A549 treated with DMSO at 1 μM for 4 hours (cell line): ENCODE data around the gene TAF3. TPM values are rescaled to one million over a fixed set of nuclear protein-coding genes. Genes with fewer than 3 reads are reported as not detected.

Experiments used
- total RNA-seq: library from RNA; stranded (reverse); fragments of 200-300 nt; extraction: Qiagen RNA extraction; gene quantifications from 5 replicates; pipeline ENCODE4 v1.2.3, GENCODE V29; 2022; ENCODE audit warnings: low read depth

The TAF3 gene, protein sequence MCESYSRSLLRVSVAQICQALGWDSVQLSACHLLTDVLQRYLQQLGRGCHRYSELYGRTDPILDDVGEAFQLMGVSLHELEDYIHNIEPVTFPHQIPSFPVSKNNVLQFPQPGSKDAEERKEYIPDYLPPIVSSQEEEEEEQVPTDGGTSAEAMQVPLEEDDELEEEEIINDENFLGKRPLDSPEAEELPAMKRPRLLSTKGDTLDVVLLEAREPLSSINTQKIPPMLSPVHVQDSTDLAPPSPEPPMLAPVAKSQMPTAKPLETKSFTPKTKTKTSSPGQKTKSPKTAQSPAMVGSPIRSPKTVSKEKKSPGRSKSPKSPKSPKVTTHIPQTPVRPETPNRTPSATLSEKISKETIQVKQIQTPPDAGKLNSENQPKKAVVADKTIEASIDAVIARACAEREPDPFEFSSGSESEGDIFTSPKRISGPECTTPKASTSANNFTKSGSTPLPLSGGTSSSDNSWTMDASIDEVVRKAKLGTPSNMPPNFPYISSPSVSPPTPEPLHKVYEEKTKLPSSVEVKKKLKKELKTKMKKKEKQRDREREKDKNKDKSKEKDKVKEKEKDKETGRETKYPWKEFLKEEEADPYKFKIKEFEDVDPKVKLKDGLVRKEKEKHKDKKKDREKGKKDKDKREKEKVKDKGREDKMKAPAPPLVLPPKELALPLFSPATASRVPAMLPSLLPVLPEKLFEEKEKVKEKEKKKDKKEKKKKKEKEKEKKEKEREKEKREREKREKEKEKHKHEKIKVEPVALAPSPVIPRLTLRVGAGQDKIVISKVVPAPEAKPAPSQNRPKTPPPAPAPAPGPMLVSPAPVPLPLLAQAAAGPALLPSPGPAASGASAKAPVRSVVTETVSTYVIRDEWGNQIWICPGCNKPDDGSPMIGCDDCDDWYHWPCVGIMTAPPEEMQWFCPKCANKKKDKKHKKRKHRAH
- 7.2 to 9.1 TPM (median 8.9 TPM) in 5 replicates for total RNA-seq

DNA sequence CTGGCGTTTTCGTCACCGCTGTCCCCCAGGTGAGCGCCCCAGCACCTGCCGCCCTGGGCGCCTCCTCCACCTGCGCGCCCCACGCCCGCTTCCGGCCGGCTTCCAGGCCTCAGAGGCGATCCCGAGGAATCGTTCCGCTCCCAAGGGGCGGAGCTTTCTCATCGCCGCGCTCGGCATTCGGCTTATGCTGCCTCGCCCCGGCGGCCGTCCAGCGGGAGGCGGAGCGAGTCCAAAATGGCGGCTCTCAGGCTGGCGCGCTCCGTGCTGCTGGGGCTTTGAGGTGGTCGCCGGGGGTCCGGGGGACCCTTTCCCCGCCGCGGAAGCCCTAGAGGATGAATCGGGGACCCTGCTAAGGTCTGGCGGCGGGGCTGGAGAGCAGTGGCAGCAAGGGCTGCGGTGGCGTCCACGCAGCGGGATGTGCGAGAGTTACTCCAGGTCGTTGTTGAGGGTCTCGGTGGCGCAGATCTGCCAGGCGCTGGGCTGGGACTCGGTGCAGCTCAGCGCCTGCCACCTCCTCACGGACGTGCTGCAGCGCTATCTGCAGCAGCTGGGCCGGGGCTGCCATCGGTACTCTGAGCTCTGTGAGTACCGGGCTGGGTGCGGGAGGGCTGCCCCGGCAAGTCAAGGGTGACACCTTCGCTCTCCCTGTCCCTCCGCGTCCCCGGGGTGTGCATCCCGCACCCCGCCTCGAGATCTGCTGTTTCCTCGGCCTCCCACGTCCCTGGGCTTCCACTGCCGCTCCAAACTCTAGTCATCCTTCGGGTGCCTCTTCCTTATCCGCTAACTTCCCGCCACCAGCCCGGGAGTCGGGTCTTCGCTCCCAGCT, at the start of gene TAF3:
Gene TAF3, plus strand, starts transcription at position 211 of the 826 bp plus-strand sequence. Its CDS starts 205 bp downstream, at position 416.

DNA sequence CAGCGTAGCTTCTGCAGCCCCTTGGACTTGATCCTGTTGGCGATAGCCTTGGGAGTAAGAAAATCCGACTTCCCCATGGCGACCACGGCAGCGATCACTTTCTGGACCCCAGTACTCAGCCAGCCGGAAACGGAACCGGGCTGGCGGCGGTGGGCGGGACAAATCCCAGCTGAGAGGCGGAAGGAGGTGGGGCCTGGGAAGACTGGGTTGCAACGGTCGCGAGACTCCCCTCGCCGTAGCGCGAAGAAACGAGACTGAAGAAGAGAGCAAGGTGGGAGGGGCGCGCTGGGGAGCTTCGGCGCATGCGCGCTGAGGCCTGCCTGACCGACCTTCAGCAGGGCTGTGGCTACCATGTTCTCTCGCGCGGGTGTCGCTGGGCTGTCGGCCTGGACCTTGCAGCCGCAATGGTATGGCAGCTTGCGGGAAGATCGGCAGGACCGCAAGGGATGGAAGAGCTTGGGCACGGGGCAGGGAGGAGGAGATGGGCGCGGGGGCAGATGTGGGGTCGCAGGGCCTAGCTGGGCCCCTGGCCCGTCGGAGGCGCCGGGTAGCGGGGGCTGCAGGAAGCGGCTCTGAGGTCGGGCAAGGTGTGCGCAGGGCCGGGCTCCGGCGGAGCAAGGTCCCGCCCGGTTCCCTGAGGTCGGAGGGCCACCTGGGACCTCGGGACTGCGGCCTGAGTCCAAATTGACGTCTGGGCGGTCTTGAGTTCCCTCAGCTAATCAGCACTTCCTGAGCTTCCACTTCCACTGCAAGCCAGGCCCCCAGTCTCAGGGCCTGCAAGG, 30.3 kb upstream of the TAF3 start, which contains the start of the genes ATP5F1C and KIN:
Gene ATP5F1C, plus strand, starts transcription at position 321 of the 782 bp plus-strand sequence. Its CDS starts 31 bp downstream, at position 352.
Gene KIN, minus strand, starts transcription at position 137 of the 782 bp plus-strand sequence. Its CDS starts 60 bp downstream, at position 77.

DNA sequence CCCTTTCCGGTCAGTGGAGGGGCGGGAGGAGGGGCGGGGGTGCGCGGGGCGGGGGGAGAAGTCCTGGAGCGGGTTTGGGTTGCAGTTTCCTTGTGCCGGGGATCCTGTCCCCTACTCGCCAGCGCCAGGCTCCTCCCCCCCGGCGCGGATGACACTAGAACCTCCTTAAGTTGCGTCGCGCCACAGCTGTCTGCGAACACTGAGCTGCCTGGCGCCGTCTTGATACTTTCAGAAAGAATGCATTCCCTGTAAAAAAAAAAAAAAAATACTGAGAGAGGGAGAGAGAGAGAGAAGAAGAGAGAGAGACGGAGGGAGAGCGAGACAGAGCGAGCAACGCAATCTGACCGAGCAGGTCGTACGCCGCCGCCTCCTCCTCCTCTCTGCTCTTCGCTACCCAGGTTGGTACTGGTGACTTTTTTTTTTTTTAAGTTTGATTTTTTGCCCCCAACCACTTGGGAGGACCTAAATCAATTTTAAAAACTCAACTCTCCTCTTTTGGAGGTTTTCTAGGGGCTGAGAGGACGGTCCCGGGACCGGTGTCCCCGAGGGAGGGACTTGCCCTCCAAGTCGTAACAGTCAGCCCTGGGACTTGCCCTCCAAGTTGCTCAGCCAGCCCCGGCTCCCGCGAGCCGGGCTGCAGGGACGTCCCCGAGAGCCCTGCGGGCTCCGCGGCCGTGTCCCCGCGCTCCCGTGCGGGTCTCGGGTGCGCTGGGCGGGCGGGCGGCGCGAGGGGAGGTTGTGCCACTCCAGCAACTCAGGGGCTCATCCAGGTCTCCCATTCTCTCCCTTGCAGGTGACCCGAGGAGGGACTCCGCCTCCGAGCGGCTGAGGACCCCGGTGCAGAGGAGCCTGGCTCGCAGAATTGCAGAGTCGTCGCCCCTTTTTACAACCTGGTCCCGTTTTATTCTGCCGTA, 236.4 kb downstream of the TAF3 start, which contains the start of gene GATA3:
Gene GATA3, plus strand, starts transcription at position 195 of the 914 bp plus-strand sequence. CDS start 968 bp downstream, outside the sequence.

Other genes with a start within 250 kb of the TAF3 start
- gene ITIH5, start 151.5 kb upstream of the TAF3 start, total RNA-seq = 0.08 to 0.14 TPM (median 0.10 TPM) in 5 replicates
- gene ITIH2, start 115.2 kb upstream of the TAF3 start, total RNA-seq = 0.19 to 0.53 TPM (median 0.32 TPM) in 5 replicates
- 10.3 to 16.2 TPM (median 13.8 TPM) in 5 replicates for gene KIN, start 30.5 kb upstream of the TAF3 start, total RNA-seq
- 256 to 334 TPM (median 278 TPM) in 5 replicates for gene ATP5F1C, start 30.3 kb upstream of the TAF3 start, total RNA-seq
- gene GATA3, start 236.2 kb downstream of the TAF3 start, total RNA-seq = 4.8 to 8.2 TPM (median 6.3 TPM) in 5 replicates